HEK293 (cell line): Measurements from ENCODE around the gene ARHGAP26.
A peak's percentile ranks its signal among the peaks of the same experiment; 100 is the strongest.

Source experiments
- CTCF ChIA-PET: fragments of 350-600 bp; formaldehyde crosslinking; extraction: SDS; loops from one replicate; lab custom pipeline; 2021; ENCODE audit warnings: antibody characterized with exemption; lab: Yijun Ruan, JAX
- POLR2A ChIA-PET: fragments of 300-600 bp; formaldehyde crosslinking; extraction: SDS; loops from one replicate; lab custom pipeline; 2020; ENCODE audit warnings: antibody characterized with exemption, inconsistent platforms; lab: Yijun Ruan, JAX
- H3K27ac ChIP-seq: fragments of 200-500 bp; sonication (Bioruptor generic); 2 replicates; pipeline ENCODE4 v1.5.1; 2014; ENCODE audit warnings: low read depth, low read length, control low read depth, inconsistent platforms; ENCODE audit errors: extremely low read depth
- H3K36me3 ChIP-seq, 2 experiments: fragments of 200-500 bp in 1 of 2; sonication (Bioruptor generic) in 1 of 2; 1 replicate in 1 of 2; 2 replicates in 1 of 2; pipeline ENCODE4 v1.5.1; 2014 to 2017; ENCODE audit warnings: inconsistent platforms in 2 of 2, low read length in 2 of 2; ENCODE audit not compliant: control insufficient read depth in 2 of 2, insufficient read depth in 1 of 2
- H3K4me1 ChIP-seq: fragments of 200-500 bp; sonication (Bioruptor generic); 2 replicates; pipeline ENCODE4 v1.5.1; 2014; ENCODE audit warnings: mild to moderate bottlenecking, low read length, inconsistent platforms; ENCODE audit not compliant: control insufficient read depth, insufficient read depth
- H3K4me3 ChIP-seq: 2 replicates; pipeline ENCODE4 v1.5.1; 2011; ENCODE audit warnings: low read depth, mild to moderate bottlenecking, control low read depth, low read length, moderate library complexity
- H3K9me3 ChIP-seq: fragments of 200-500 bp; sonication (Bioruptor generic); 2 replicates; pipeline ENCODE4 v1.5.1; 2014; ENCODE audit warnings: low read depth, low read length, inconsistent platforms; ENCODE audit not compliant: control insufficient read depth, insufficient read depth
- FEZF1 ChIP-seq: fragments of 450-650 bp; formaldehyde crosslinking; IDR thresholded peaks from 2 replicates; pipeline ENCODE4 v1.5.1; 2016; ENCODE audit warnings: missing biosample characterization, missing genetic modification characterization
- GFI1B ChIP-seq: fragments of 450-650 bp; formaldehyde crosslinking; IDR thresholded peaks from 2 replicates; pipeline ENCODE4 v1.5.1; 2016; ENCODE audit warnings: missing biosample characterization, missing genetic modification characterization
- KLF7 ChIP-seq: fragments of 450-650 bp; formaldehyde crosslinking; IDR thresholded peaks from 2 replicates; pipeline ENCODE4 v1.5.1; 2016; ENCODE audit warnings: missing biosample characterization, missing genetic modification characterization, borderline replicate concordance
- PRDM1 ChIP-seq: fragments of 450-650 bp; formaldehyde crosslinking; IDR thresholded peaks from 2 replicates; pipeline ENCODE4; 2016; ENCODE audit warnings: missing biosample characterization, missing genetic modification characterization
- PRDM4 ChIP-seq: fragments of 450-650 bp; formaldehyde crosslinking; IDR thresholded peaks from 2 replicates; pipeline ENCODE4 v1.5.1; 2017; ENCODE audit warnings: missing biosample characterization, missing genetic modification characterization
- SCRT2 ChIP-seq: fragments of 450-650 bp; formaldehyde crosslinking; IDR thresholded peaks from 2 replicates; pipeline ENCODE4 v1.5.1; 2016; ENCODE audit warnings: missing biosample characterization, missing genetic modification characterization
- TRIM28 ChIP-seq: IDR thresholded peaks from 2 replicates; pipeline ENCODE4 v1.6.1; 2011; ENCODE audit warnings: low read length, control low read depth, borderline replicate concordance
- ZBTB44 ChIP-seq: fragments of 450-650 bp; IDR thresholded peaks from 2 replicates; pipeline ENCODE4 v1.5.1; 2018; ENCODE audit warnings: missing biosample characterization, mild to moderate bottlenecking, missing genetic modification characterization
- ZBTB48 ChIP-seq: fragments of 450-650 bp; formaldehyde crosslinking; IDR thresholded peaks from 2 replicates; pipeline ENCODE4 v1.5.1; 2016; ENCODE audit warnings: missing biosample characterization, missing genetic modification characterization
- ZFP69B ChIP-seq: fragments of 450-650 bp; formaldehyde crosslinking; IDR thresholded peaks from 2 replicates; pipeline ENCODE4 v1.5.1; 2016; ENCODE audit warnings: missing biosample characterization, missing genetic modification characterization
- ZNF10 ChIP-seq: fragments of 450-650 bp; formaldehyde crosslinking; IDR thresholded peaks from 2 replicates; pipeline ENCODE4 v1.5.1; 2017; ENCODE audit warnings: missing biosample characterization, missing genetic modification characterization
- ZNF112 ChIP-seq: fragments of 450-650 bp; formaldehyde crosslinking; IDR thresholded peaks from 2 replicates; pipeline ENCODE4 v1.5.0; 2017; ENCODE audit warnings: missing biosample characterization, missing genetic modification characterization
- ZNF140 ChIP-seq: fragments of 450-650 bp; formaldehyde crosslinking; IDR thresholded peaks from 2 replicates; pipeline ENCODE4 v1.5.1; 2016; ENCODE audit warnings: missing biosample characterization, missing genetic modification characterization
- ZNF18 ChIP-seq: fragments of 450-650 bp; formaldehyde crosslinking; IDR thresholded peaks from 2 replicates; pipeline ENCODE4 v1.5.1; 2016; ENCODE audit warnings: missing biosample characterization, missing genetic modification characterization
- ZNF184 ChIP-seq: fragments of 450-650 bp; IDR thresholded peaks from 2 replicates; pipeline ENCODE4 v1.5.1; 2018; ENCODE audit warnings: missing biosample characterization, mild to moderate bottlenecking, missing genetic modification characterization
- ZNF341 ChIP-seq: fragments of 450-650 bp; formaldehyde crosslinking; IDR thresholded peaks from 2 replicates; pipeline ENCODE4; 2016; ENCODE audit warnings: low read depth, missing biosample characterization, missing genetic modification characterization
- ZNF37A ChIP-seq: fragments of 450-650 bp; IDR thresholded peaks from 2 replicates; pipeline ENCODE4 v1.5.1; 2018; ENCODE audit warnings: missing biosample characterization, missing genetic modification characterization
- ZNF426 ChIP-seq: fragments of 450-650 bp; formaldehyde crosslinking; IDR thresholded peaks from 2 replicates; pipeline ENCODE4 v1.5.1; 2017; ENCODE audit warnings: missing biosample characterization, missing genetic modification characterization, mild to moderate bottlenecking, inconsistent platforms, moderate library complexity
- ZNF645 ChIP-seq: fragments of 450-650 bp; formaldehyde crosslinking; IDR thresholded peaks from 2 replicates; pipeline ENCODE4; 2016; ENCODE audit warnings: missing biosample characterization, missing genetic modification characterization
- ZNF843 ChIP-seq: fragments of 450-650 bp; formaldehyde crosslinking; IDR thresholded peaks from 2 replicates; pipeline ENCODE4 v1.5.1; 2016; ENCODE audit warnings: missing biosample characterization, missing genetic modification characterization
- ZSCAN30 ChIP-seq: fragments of 450-650 bp; IDR thresholded peaks from 2 replicates; pipeline ENCODE4 v1.5.1; 2018; ENCODE audit warnings: missing biosample characterization, mild to moderate bottlenecking, missing genetic modification characterization, moderate library complexity
- ZXDB ChIP-seq: fragments of 450-650 bp; formaldehyde crosslinking; IDR thresholded peaks from 2 replicates; pipeline ENCODE4 v1.5.1; 2016; ENCODE audit warnings: missing biosample characterization, missing genetic modification characterization
- TF ChIP-seq, protein P1 (sequence below): fragments of 450-650 bp; formaldehyde crosslinking; IDR thresholded peaks from 2 replicates; pipeline ENCODE4 v1.5.1; 2017; ENCODE audit warnings: missing biosample characterization, missing genetic modification characterization

Gene ARHGAP26

GRCh38 chr5:142808878-142809598 is 38.9 kb downstream of the ARHGAP26 start:
- H3K27ac ChIP-seq = peak overlapping the region; percentile 12; the same call in 1 of the 2 replicates
- no peaks in the 10 kb centered on the region; a peak in 1 of 3 replicates for H3K36me3 ChIP-seq
- no peaks in the 10 kb centered on the region for H3K9me3 ChIP-seq
- TF ChIP-seq FEZF1 (tag by site-specific recombination) (peak; percentile 77), TRIM28 (0 out of 2 replicates have a peak, but pooled peaks have one; percentile 18), ZBTB44 (tag by site-specific recombination) (no peak), ZNF843 (tag by site-specific recombination) (peak; percentile 57; the same call in 1 of the 2 replicates), PRDM4 (tag by site-specific recombination) (no peak), ZXDB (tag by site-specific recombination) (0 out of 2 replicates have a peak, but pooled peaks have one; percentile 33), ZFP69B (tag by site-specific recombination) (no peak)
- TF ChIP-seq, protein P1, sequence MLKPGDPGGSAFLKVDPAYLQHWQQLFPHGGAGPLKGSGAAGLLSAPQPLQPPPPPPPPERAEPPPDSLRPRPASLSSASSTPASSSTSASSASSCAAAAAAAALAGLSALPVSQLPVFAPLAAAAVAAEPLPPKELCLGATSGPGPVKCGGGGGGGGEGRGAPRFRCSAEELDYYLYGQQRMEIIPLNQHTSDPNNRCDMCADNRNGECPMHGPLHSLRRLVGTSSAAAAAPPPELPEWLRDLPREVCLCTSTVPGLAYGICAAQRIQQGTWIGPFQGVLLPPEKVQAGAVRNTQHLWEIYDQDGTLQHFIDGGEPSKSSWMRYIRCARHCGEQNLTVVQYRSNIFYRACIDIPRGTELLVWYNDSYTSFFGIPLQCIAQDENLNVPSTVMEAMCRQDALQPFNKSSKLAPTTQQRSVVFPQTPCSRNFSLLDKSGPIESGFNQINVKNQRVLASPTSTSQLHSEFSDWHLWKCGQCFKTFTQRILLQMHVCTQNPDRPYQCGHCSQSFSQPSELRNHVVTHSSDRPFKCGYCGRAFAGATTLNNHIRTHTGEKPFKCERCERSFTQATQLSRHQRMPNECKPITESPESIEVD = peak; percentile 76
- no peak overlapping the region for H3K4me3 ChIP-seq
- peaks cover 39% of the 10 kb centered on the region for H3K4me1 ChIP-seq
- CTCF ChIA-PET = interaction anchor here (1.1 to 1.8 kb wide), 5 partner anchors 36 to 96 kb away, joined by 3 to 6 read pairs (median 4); partner anchors contain the start of gene ARHGAP26
- POLR2A ChIA-PET = interaction anchor here (2.4 kb wide), 1 partner anchor 39 kb away, joined by 10 read pairs; the partner anchor contains the start of gene ARHGAP26

GRCh38 chr5:142810081-142810480 is 39.9 kb downstream of the ARHGAP26 start:
- CTCF ChIA-PET = interaction anchor here (0.8 to 1.5 kb wide), 3 partner anchors 38 to 57 kb away, joined by 3 to 5 read pairs (median 3); partner anchors contain the start of gene ARHGAP26
- POLR2A ChIA-PET = interaction anchor here (2.4 kb wide), 1 partner anchor 40 kb away, joined by 10 read pairs; the partner anchor contains the start of gene ARHGAP26
- no peaks in the 10 kb centered on the region; a peak in 1 of 3 replicates for H3K36me3 ChIP-seq
- H3K9me3 ChIP-seq = no peaks in the 10 kb centered on the region
- peaks cover 39% of the 10 kb centered on the region for H3K4me1 ChIP-seq
- H3K4me3 ChIP-seq = no peak overlapping the region
- 0 out of 2 replicates have a peak overlapping the region, but pooled peaks have one; percentile 12 for H3K27ac ChIP-seq
- TF ChIP-seq ZNF184 = no peak
- peak; percentile 59; the same call in 1 of the 2 replicates for TF ChIP-seq ZSCAN30
- TF ChIP-seq ZNF426 = no peak
- TF ChIP-seq ZBTB48 = peak; percentile 74
- TF ChIP-seq ZNF37A (tag by site-specific recombination) = no peak
- no peak for TF ChIP-seq ZNF645
- TF ChIP-seq SCRT2 = no peak
- no peak for TF ChIP-seq ZNF140 (tag by site-specific recombination)
- no peak for TF ChIP-seq GFI1B (tag by site-specific recombination)
- TF ChIP-seq ZNF10 (tag by site-specific recombination) = no peak
- no peak for TF ChIP-seq PRDM1
- TF ChIP-seq KLF7 (tag by site-specific recombination) = no peak
- peak; percentile 66 for TF ChIP-seq ZNF341
- no peak for TF ChIP-seq ZNF112 (tag by site-specific recombination)
- TF ChIP-seq ZNF18 (tag by site-specific recombination) = no peak
